Cardiac muscle cell (in vitro differentiated cells and primary cell): ENCODE data around the gene TMEM35B. TPM values are rescaled to one million over a fixed set of nuclear protein-coding genes. Genes with fewer than 3 reads are reported as not detected.

Experiments used
- DNase-seq, 2 donors: peaks; one replicate each; pipeline versions ENCODE4 v3.0.0 to v3.0.0-alpha.2; 2010 to 2017; ENCODE audit warnings: low read depth in 1 of 2, low spot score in 1 of 2
- H3K27ac ChIP-seq: fragments of 200-600 bp; sonication (generic); 2 replicates; pipeline ENCODE4 v1.5.1; 2016
- H3K27me3 ChIP-seq: fragments of 200-600 bp; sonication (generic); 2 replicates; pipeline ENCODE4 v1.6.0; 2016; ENCODE audit warnings: control low read depth
- H3K36me3 ChIP-seq: fragments of 200-600 bp; sonication (generic); 2 replicates; pipeline ENCODE4 v1.5.1; 2016; ENCODE audit warnings: control low read depth
- H3K4me1 ChIP-seq: fragments of 200-600 bp; sonication (generic); 2 replicates; pipeline ENCODE4 v1.8.1; 2017; ENCODE audit warnings: low read depth, mild to moderate bottlenecking, mixed run types
- H3K4me3 ChIP-seq: fragments of 200-600 bp; sonication (generic); 2 replicates; pipeline ENCODE4 v1.5.1; 2016; ENCODE audit warnings: mild to moderate bottlenecking
- H3K9me3 ChIP-seq: fragments of 200-600 bp; sonication (generic); 2 replicates; pipeline ENCODE4 v1.5.1; 2017; ENCODE audit warnings: low read depth, mild to moderate bottlenecking, control low read depth
- CTCF ChIP-seq: IDR thresholded peaks from 2 replicates; pipeline ENCODE4 v1.5.1; 2012; ENCODE audit warnings: low read depth, mild to moderate bottlenecking, low read length
- polyA plus RNA-seq: library from polyadenylated mRNA; unstranded; fragments of >200 nt; fragmentation: Nextera tagmentation; extraction: Ambion mirVana; gene quantifications from 2 replicates; pipeline ENCODE4 v1.2.1, GENCODE V29; 2016
- total RNA-seq: library from RNA; depleted of rRNA; stranded (reverse); fragments of >200 nt; gene quantifications from 2 replicates; pipeline ENCODE4 v1.2.3, GENCODE V29; 2016

The TMEM35B gene
- total and polyA plus RNA-seq, 2 experiments from 2014 or later = 14.5 to 24.3 TPM

- TF ChIP-seq CTCF = no peak
- H3K9me3 ChIP-seq = no peaks in the 10 kb centered on the region
- peaks cover 5% of the 10 kb centered on the region for H3K4me1 ChIP-seq
- no peaks in the 10 kb centered on the region for H3K27me3 ChIP-seq
- DNase-seq = peak in 1 of 2 donors; percentile 42
- no peak overlapping the region for H3K4me3 ChIP-seq
- H3K36me3 ChIP-seq = no peaks in the 10 kb centered on the region
- H3K27ac ChIP-seq = no peak overlapping the region
Observed at GRCh38 chr1:35029761-35030160, 44.6 kb upstream of the TMEM35B start.

GRCh38 chr1:35016406-35016805 lies 31.3 kb upstream of the TMEM35B start:
- no peak for TF ChIP-seq CTCF
- no peaks in the 10 kb centered on the region for H3K4me1 ChIP-seq
- H3K27me3 ChIP-seq = no peaks in the 10 kb centered on the region
- no peak for DNase-seq
- no peak overlapping the region for H3K27ac ChIP-seq
- peaks cover 25% of the 10 kb centered on the region for H3K36me3 ChIP-seq
- no peaks in the 10 kb centered on the region for H3K9me3 ChIP-seq
- no peak overlapping the region for H3K4me3 ChIP-seq

- DNase-seq = no peak
- no peaks in the 10 kb centered on the region for H3K27me3 ChIP-seq
- no peaks in the 10 kb centered on the region for H3K9me3 ChIP-seq
- no peak overlapping the region for H3K4me3 ChIP-seq
- H3K4me1 ChIP-seq = no peaks in the 10 kb centered on the region
- no peak overlapping the region for H3K27ac ChIP-seq
- H3K36me3 ChIP-seq = peaks cover 35% of the 10 kb centered on the region
- no peak for TF ChIP-seq CTCF
Observed at GRCh38 chr1:35014486-35014885, 29.3 kb upstream of the TMEM35B start.

GRCh38 chr1:35005711-35006110 lies 20.6 kb upstream of the TMEM35B start:
- Histone ChIP-seq H3K36me3 (peaks cover 65% of the 10 kb centered on the region), H3K27ac (no peak overlapping the region), H3K9me3 (no peaks in the 10 kb centered on the region), H3K27me3 (no peaks in the 10 kb centered on the region), H3K4me3 (no peak overlapping the region), H3K4me1 (no peaks in the 10 kb centered on the region)
- TF ChIP-seq CTCF = no peak
- no peak for DNase-seq

GRCh38 chr1:35001743-35002142 lies 16.6 kb upstream of the TMEM35B start:
- no peak overlapping the region for H3K4me3 ChIP-seq
- DNase-seq = peak in 1 of 2 donors; percentile 14
- H3K9me3 ChIP-seq = no peaks in the 10 kb centered on the region
- H3K4me1 ChIP-seq = no peaks in the 10 kb centered on the region
- no peak for TF ChIP-seq CTCF
- peaks cover 36% of the 10 kb centered on the region for H3K36me3 ChIP-seq
- H3K27me3 ChIP-seq = no peaks in the 10 kb centered on the region
- H3K27ac ChIP-seq = no peak overlapping the region

- Histone ChIP-seq H3K4me3 (no peak overlapping the region), H3K27me3 (no peaks in the 10 kb centered on the region), H3K9me3 (no peaks in the 10 kb centered on the region), H3K27ac (no peak overlapping the region), H3K4me1 (no peaks in the 10 kb centered on the region), H3K36me3 (peaks cover 3% of the 10 kb centered on the region)
- DNase-seq = no peak
- TF ChIP-seq CTCF = no peak
Observed at GRCh38 chr1:34994878-34995277, 9.7 kb upstream of the TMEM35B start.
